Measurements from ENCODE around the gene SLC4A5. TPM values are rescaled to one million over a fixed set of nuclear protein-coding genes. Genes with fewer than 3 reads are reported as not detected.

Gene SLC4A5
- total and polyA plus RNA-seq, 2 of the 8 experiments (the other 6 are each of a cell fraction or from before 2014, with no cell fraction given) = 0.42 to 0.52 TPM

GRCh38 chr2:74391580-74392448 lies 48.6 kb upstream of the SLC4A5 start:
- Histone ChIP-seq H2AFZ (ENCODE audit: low read length) (peak overlapping the region; percentile 83), H2BK12ac (ENCODE audit: low read depth, low read length) (0 out of 2 replicates have a peak overlapping the region, but pooled peaks have one; percentile 81), H4K8ac (ENCODE audit: extremely low read depth, insufficient read depth, low read length) (peak overlapping the region; percentile 99), H3K4me2 (ENCODE audit: insufficient read depth in 1 of 2, low read depth in 2 of 2, low read length in 2 of 2) (peak overlapping the region; percentile 90 to 92), H4K91ac (replicated peaks; ENCODE audit: insufficient read length, low read length) (peak overlapping the region; percentile 83), H3K9me3 (ENCODE audit: insufficient read depth in 2 of 2, low read depth in 1 of 2, low read length in 1 of 2) (no peaks in the 10 kb centered on the region), H2BK15ac (ENCODE audit: low read length) (peak overlapping the region; percentile 100), H2AK5ac (ENCODE audit: low read depth, low read length) (no peak overlapping the region), H3K4ac (replicated peaks; ENCODE audit: insufficient read length, low read depth, low read length) (no peak overlapping the region), H3K23me2 (ENCODE audit: low read depth, low read length) (peaks cover 6% of the 10 kb centered on the region), H3K79me1 (ENCODE audit: low read depth, low read length) (peaks cover 10% of the 10 kb centered on the region), H3K9ac (replicated peaks in 1 of 4; ENCODE audit: extremely low read depth in 1 of 4, low read depth in 3 of 4, low read length in 3 of 4) (peak overlapping the region; percentile 83 to 97 (median 90)), H3K27me3 (replicated peaks in 1 of 4; ENCODE audit: control insufficient read depth in 3 of 4, extremely low read depth in 1 of 4, insufficient read depth in 3 of 4, low read length in 3 of 4) (no peaks in the 10 kb centered on the region), H2BK5ac (ENCODE audit: low read depth, low read length) (peak overlapping the region; percentile 98), H3K23ac (ENCODE audit: insufficient read length) (no peak overlapping the region), H2BK120ac (replicated peaks; ENCODE audit: low read depth, low read length) (no peak overlapping the region), H3K27ac (ENCODE audit: low read depth, low read length) (peak overlapping the region; percentile 98), H3K14ac (ENCODE audit: insufficient read length) (no peak overlapping the region), H3K18ac (ENCODE audit: extremely low read depth, low read length) (peak overlapping the region; percentile 100), H3K4me1 (replicated peaks in 1 of 4; ENCODE audit: control insufficient read depth in 3 of 4, insufficient read depth in 4 of 4, low read length in 3 of 4) (peaks cover 0 to 3% (median 0%) of the 10 kb centered on the region in 4 experiments; a peak in 4 of 7 replicates), H3K4me3 (ENCODE audit: extremely low read depth in 1 of 4, insufficient read depth in 2 of 4, low read depth in 3 of 4, low read length in 4 of 4) (peak overlapping the region; percentile 86 to 96 (median 90)), H3K36me3 (ENCODE audit: control insufficient read depth in 2 of 4, insufficient read depth in 4 of 4, low read length in 3 of 4) (no peaks in the 10 kb centered on the region), H3K79me2 (ENCODE audit: control insufficient read depth in 1 of 2, insufficient read depth in 2 of 2, low read length in 2 of 2) (peaks cover 15 to 45% of the 10 kb centered on the region in 2 experiments), H2BK20ac (ENCODE audit: low read length) (no peak overlapping the region), H3K56ac (replicated peaks; ENCODE audit: insufficient read length, low read depth, low read length) (peak overlapping the region; percentile 98), H4K5ac (ENCODE audit: insufficient read length, low read depth, low read length) (peak overlapping the region; percentile 99), H4K20me1 (replicated peaks in 1 of 2; ENCODE audit: control insufficient read depth in 1 of 2, insufficient read depth in 2 of 2, low read length in 2 of 2) (peaks cover 6 to 10% of the 10 kb centered on the region in 2 experiments)
- DNase-seq (ENCODE audit: low read depth in 1 of 2, low spot score in 2 of 2) (peak; percentile 90 to 98), FAIRE-seq (no peak)
- POLR2A ChIA-PET (ENCODE audit: partially characterized antibody) = interaction anchor here (0.6 to 3.3 kb wide), 25 partner anchors 9 to 391 kb away, joined by 3 to 16 read pairs (median 4); partner anchors contain the start of genes C2orf81, DCTN1, MTHFD2 and RTKN
- CTCF ChIA-PET (ENCODE audit: partially characterized antibody) = interaction anchor here (0.6 to 6.1 kb wide), 22 partner anchors 9 to 436 kb away, joined by 3 to 49 read pairs (median 4); partner anchors contain the start of genes DCTN1, INO80B and WBP1
- WGBS, 2 experiments (ENCODE audit: extremely low coverage in 1 of 2, insufficient coverage in 1 of 2, insufficient read length in 1 of 2, insufficient replicate concordance in 2 of 2, low coverage in 1 of 2, low lambda C conversion rate in 2 of 2, missing lambda C conversion rate in 1 of 2) = 7% methylated on average over 35 of the region's 62 CpGs; no CpG with 5 or more reads in 1 of the 2 experiments
- TF ChIP-seq RAD21 (IDR thresholded peaks at IDR 0.05 in 1 of 2, conservative IDR thresholded peaks at IDR 0.05 in 1 of 2; ENCODE audit: low read depth in 2 of 2, low read length in 2 of 2) (peak; percentile 41 to 42), TEAD4 (IDR thresholded peaks at IDR 0.05; ENCODE audit: low read depth, low read length) (no peak), MAX (IDR thresholded peaks at IDR 0.05) (peak; percentile 52; the same call in 1 of the 2 replicates), KDM5A (IDR thresholded peaks at IDR 0.05; ENCODE audit: low read length) (no peak)

All from H1 (cell line).